Lower leg skin (tissue), 4 donors: Measurements from ENCODE around the gene GJC1. TPM values are rescaled to one million over a fixed set of nuclear protein-coding genes. Genes with fewer than 3 reads are reported as not detected.

Source experiments
- DNase-seq, 2 donors: peaks; one replicate each; pipeline ENCODE4 v3.0.0-alpha.2; 2019; ENCODE audit warnings: low spot score in 2 of 2
- H3K4me3 ChIP-seq: fragments of 200-600 bp; sonication (generic); 2 replicates; pipeline ENCODE4 v1.5.1; 2017; ENCODE audit warnings: mild to moderate bottlenecking, low read depth; ENCODE audit not compliant: poor library complexity, severe bottlenecking
- CTCF ChIP-seq, 3 donors: fragments of 450-650 bp; IDR thresholded peaks; one replicate each; pipeline ENCODE4 v1.5.1; 2016; ENCODE audit warnings: antibody characterized with exemption in 3 of 3, mild to moderate bottlenecking in 3 of 3, moderate library complexity in 2 of 3
- POLR2A ChIP-seq, 2 donors: fragments of 450-650 bp; IDR thresholded peaks; one replicate each; pipeline ENCODE4 v1.6.1; 2016 to 2017; ENCODE audit warnings: antibody characterized with exemption in 2 of 2, mild to moderate bottlenecking in 1 of 2, moderate library complexity in 1 of 2
- WGBS, 2 donors: methylation state at CpG; one replicate each; pipeline ENCODE4 v1.1.5; 2018; 5-methylcytosine and 5-hydroxymethylcytosine counted together
- intact Hi-C: fragments of 100-400 bp; cut with DNase I; formaldehyde crosslinking; loops from one replicate; pipeline ENCODE4 v1.15.0; 2023; ENCODE audit warnings: low total_unique reads
- total RNA-seq, 4 donors: library from RNA; depleted of rRNA; stranded (reverse); fragments of >200 nt; gene quantifications; one replicate each; pipeline ENCODE4 v1.1.0, GENCODE V29; 2016

GJC1 gene
- total RNA-seq, 4 donors from 2014 or later: 0.25 to 4.6 (median 1.6) TPM

DNA sequence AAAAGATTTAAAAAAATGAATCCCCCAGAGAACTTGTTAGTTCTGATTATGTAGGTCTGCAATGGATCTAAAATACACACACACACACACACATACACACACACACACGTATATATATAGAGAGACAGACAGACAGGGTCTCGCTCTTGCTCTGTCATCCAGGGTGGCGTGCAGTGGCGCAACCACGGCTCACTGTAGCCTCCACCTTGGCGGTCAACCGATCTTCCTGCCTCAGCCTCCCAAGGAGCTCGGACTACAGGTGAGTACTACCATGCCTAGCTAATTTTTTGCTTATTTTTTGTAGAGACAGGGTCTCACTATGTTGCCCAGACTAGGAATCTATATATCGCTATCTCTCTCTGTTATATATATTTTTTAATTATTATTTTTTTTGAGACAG lies 33.4 kb downstream of the GJC1 start:
- TF ChIP-seq CTCF (IDR thresholded peaks at IDR 0.05) (no peak), POLR2A (IDR thresholded peaks at IDR 0.05) (no peak)
- peak in 1 of 2 donors; percentile 66 for DNase-seq
- 97% methylated on average over 9 of the region's 9 CpGs for WGBS, 2 donors
- intact Hi-C loops: no loop called here
- no peak overlapping the region for H3K4me3 ChIP-seq

GRCh38 chr17:44795928-44796327 lies 34.2 kb downstream of the GJC1 start:
- peak in 1 of 2 donors; percentile 74 for DNase-seq
- H3K4me3 ChIP-seq: no peak overlapping the region

GRCh38 chr17:44795421-44795820 lies 34.7 kb downstream of the GJC1 start:
- intact Hi-C loops: no loop called here
- DNase-seq: peak in 1 of 2 donors; percentile 73
- 76 to 77% methylated on average over 9 of the region's 9 CpGs for WGBS, 2 donors

More at GRCh38 chr17:44795928-44796327, 34.2 kb downstream of the GJC1 start:
- intact Hi-C loops: no loop called here
- no peak for TF ChIP-seq CTCF (IDR thresholded peaks at IDR 0.05)
- no peak for TF ChIP-seq POLR2A (IDR thresholded peaks at IDR 0.05)
- 69 to 81% methylated on average over 10 of the region's 10 CpGs for WGBS, 2 donors

DNA sequence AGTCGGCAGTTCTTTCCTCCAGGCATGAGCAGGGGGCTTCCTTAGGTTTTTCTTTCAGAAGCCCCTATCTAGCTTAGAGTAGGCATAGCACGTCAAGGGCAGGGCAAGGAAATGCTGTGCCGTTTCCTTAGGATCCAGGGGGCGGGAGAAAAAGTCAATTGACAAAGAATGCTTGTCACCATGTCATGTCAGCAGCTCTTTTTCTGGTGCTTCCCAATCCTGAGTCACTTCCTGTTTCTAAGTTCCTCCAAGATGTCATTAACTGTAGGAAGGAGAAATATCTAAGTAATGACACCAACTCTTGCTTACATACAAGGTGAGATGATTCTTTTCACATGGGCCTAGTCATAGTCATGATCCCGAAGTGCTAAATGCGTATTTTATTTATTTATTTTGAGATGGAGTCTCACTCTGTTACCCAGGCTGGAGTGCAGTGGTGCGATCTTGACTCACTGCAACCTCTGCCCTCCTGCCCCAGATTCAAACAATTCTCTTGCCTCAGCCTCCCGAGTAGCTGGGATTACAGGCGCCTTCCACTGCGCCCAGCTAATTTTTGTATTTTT lies 35.2 kb downstream of the GJC1 start:
- 50 to 53% methylated on average over 10 of the region's 10 CpGs for WGBS, 2 donors
- no peak for DNase-seq
- TF ChIP-seq CTCF (IDR thresholded peaks at IDR 0.05): no peak
- TF ChIP-seq POLR2A (IDR thresholded peaks at IDR 0.05): no peak
- H3K4me3 ChIP-seq: no peak overlapping the region
- intact Hi-C loops: no loop called here

More at GRCh38 chr17:44795421-44795820, 34.7 kb downstream of the GJC1 start:
- no peak overlapping the region for H3K4me3 ChIP-seq
- TF ChIP-seq CTCF (IDR thresholded peaks at IDR 0.05): no peak
- no peak for TF ChIP-seq POLR2A (IDR thresholded peaks at IDR 0.05)

DNA sequence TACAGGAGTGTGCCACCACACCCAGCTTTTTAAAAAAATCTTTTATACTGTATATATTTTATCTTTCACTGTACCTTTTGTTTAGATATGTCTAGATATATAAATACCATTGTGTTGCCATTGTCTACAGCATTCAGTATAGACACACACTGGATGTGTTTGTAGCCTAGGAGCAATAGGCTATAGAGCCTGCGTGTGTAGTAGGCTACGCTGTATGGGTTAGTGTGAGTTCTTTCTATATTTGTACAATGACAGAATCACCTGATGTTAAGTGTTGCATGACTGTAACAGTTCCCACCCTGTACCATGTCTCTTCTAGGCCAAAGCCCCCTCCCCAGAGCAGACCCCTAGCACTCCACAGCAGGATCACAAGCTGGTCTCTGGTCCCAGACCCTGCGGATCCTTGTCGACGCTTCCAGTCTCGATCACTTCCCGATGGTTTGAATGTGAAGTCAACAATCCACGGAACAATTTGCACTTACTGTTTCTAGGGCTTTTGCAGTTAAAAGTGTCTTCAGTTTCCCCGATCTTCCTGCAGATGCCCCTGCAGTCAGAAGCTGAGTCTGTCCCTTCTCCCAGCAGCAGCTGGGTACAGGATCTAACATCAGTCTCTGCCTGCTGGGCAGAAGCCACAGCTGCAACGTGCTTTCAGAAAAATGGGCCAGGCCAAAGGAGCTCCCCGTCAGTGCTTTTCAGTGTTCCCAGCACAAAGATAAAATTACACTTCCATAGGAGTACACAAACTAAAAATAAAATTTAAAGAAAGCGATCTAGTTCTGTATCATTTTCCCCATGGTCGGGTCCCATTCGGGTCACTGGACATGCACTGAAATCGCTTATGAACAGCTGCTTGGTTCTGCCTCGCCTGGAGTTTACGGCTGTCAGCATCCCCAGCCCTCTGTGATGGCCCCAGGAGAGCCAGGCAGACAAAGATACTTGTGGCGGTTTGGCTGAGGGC lies 35.9 kb downstream of the GJC1 start:
- intact Hi-C loops: no loop called here
- H3K4me3 ChIP-seq: no peak overlapping the region
- TF ChIP-seq POLR2A (IDR thresholded peaks at IDR 0.05) (no peak), CTCF (IDR thresholded peaks at IDR 0.05) (no peak)
- DNase-seq: peak in 1 of 2 donors; percentile 76
- WGBS, 2 donors: 72% methylated on average over 18 of the region's 18 CpGs
